Suppressor macrophage treated with lipopolysaccharide for 1 hour (primary cell): ENCODE measurements around the gene ASCL3.
"Not testable (repeated sequence)": the region's sequence is repeated elsewhere in the genome, so short reads cannot be mapped to it uniquely, and the experiment has no call there.

ENCODE experiments used
- DNase-seq, 3 donors: peaks; one replicate each; pipeline ENCODE4 v3.0.0-alpha.2; 2020 to 2022

Gene ASCL3

DNA sequence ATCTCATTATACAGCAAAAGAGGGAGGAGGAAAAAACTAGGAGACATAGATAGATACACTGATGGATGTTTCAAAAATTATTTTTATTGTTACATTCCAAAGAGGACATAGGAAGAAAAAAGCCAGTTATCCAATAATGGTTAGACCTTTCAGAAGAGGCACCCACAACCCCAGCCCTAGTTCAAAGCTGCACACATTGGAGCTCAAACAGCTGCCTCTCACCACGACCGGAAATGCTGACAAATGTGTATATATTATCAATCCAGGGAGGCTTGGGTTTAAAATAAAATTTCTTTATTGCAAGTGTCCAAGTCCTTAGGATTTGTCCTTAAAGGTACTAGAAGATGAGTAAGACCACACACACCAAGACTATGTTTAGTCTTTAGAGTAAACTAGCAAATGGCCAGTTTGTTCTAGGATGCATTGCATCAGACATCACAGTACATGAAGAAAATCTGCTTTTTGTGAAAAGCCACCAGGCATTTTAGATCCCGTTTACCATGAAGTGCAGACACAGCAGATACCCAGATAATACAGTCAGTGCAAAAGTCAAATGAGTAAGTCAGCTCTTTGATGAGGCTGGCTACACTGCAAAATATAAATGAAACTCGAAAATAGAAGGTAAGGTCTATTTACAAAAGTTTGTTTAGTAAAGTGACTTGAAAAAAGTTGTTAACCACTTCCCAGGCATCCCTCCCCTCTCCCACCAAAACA, 4.6 kb upstream of the ASCL3 start:
- no peak for DNase-seq

DNA sequence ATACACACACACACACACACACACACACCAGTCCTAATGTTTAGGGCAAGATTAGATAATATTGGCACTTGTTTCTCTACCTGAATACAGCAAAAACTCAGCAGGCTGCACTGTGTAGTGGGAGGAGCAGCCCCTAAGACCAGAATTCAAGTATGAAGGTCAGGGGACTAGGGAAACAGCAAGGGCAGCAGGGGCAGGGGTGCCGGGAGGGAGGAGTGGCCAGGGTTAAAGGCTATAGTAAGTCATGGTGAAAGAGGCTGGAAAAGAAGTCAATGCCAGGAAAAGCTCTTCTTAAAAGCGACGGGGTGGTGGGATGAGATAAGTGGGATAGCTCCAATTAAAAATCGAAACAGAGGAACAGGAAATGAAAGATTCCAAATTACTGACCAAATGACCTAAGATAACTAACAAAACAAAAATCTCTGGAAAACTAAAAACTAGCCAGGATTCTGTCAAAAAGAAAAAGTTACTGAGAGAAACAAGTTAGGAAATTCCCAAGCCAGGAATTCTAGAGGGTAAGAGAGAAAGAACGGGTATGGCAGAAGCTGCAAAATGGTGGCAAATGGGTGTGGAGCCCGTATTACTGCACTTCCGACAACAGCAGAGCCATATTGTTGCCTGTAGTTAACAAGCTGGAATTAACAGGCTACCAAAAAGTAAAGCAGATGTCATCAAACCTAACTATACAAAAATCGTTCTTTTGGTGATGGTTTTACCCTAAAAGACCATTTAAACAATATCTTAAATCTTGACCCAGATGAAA, 1.3 kb downstream of the ASCL3 start:
- DNase-seq = no peak

DNA sequence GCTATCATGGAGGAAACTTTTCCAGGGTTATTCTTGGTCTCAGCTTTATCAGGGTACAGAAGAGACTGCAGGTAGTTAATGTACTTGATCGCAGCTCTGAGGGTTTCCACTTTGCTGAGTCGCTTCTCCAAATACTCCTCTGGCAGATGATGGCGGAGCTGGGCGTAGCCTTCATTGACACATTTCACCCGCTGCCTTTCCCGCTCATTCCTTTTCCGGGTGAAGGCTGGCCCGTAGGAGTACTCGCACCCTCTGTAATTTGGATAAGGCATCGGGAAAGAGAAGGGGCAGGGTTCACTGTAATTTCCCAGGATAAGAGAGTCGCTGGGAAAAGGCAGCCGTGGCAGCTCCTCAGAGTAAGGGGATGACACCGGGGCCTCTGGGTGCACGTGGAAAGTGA, 5.2 kb downstream of the ASCL3 start:
- DNase-seq = no peak

DNA sequence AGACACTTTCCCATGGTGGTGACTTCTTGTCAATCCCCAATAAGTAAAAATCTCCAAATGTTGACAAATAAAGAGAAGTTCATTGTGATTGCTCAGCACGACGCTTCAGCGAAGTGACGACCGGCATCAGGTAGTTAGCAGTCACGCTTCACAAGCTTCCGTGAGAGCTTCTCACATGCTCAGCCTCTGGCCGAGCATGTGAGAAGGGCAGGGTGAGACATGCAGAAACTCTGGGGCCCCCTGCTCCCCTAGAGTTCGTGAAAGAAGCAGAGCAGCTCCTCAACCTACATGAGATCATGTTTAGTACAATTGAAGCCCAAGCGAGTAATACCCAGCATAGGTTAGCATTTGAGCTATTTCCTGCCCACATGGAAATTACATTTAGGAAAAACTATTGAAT, 5.7 kb downstream of the ASCL3 start:
- DNase-seq = no peak

DNA sequence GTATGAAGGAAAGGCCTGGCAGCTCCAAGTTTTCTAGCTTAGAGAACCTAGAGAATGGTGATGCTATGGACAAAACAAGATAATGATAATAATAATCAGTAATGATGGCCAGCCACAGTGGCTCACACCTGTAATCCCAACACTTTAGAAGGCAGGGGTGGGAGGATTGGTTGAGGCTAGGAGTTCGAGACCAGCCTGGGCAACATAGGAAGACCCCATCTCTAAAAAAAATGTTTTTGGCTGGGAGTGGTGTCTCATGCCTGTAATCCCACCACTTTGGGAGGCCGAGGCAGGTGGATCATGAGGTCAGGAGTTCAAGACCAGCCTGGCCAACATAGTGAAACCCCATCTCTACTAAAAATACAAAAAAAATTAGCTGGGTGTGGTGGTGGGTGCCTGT, 7.0 kb downstream of the ASCL3 start:
- not testable (repeated sequence) for DNase-seq

DNA sequence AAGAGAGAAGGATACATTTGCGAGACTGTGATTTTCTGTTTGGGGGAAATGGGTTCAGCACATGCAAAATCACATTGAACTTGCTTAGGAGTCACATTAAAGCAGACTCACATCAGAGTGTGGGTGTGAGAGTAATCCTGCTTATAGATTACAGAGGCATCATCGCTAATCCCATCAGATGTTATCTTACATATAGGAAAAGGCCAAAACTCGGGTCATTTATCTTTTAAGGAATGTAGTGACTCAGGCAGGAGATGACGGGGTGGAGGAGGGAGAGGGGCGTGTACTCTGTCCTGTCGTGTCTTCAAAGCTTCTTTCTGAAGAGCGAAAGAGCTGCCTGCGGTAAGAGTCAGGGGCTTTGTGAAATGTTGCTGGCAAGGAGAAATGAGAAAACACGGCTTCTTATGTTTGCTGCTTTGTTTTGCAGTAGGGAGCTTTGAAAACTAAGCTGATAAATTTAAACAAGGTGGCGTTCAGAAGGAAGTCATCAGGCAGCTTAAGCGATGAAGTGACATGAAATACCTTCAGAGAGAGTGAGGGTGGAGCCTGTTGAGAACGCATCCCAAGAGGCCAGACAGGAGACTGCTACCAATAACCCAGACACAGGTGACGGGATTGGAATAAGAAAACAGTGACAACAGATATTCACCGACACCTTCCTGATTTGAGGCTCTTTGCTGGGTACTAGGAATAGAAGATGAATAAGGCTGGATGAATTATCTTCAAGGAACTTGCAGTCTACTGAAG, 7.9 kb downstream of the ASCL3 start:
- no peak for DNase-seq

DNA sequence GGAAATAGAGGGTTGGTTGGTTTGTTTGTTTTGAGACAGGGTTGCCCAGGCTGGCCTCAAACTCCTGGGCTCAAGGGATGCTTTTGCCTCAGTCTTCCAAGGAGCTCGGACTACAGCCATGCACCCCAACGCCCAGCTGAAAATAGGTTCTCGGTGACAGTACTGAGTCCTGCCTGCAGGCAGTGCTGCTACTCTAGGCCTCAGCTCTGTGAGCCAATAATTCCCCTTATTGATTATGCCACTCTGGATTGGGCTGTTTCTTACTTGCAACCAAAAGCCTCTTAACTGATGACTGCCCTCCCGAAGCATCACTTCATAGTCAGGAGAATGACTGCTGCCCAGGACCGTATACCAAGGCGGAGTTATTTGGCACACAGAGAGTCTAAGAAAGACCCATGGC, 8.9 kb downstream of the ASCL3 start:
- no peak for DNase-seq

DNA sequence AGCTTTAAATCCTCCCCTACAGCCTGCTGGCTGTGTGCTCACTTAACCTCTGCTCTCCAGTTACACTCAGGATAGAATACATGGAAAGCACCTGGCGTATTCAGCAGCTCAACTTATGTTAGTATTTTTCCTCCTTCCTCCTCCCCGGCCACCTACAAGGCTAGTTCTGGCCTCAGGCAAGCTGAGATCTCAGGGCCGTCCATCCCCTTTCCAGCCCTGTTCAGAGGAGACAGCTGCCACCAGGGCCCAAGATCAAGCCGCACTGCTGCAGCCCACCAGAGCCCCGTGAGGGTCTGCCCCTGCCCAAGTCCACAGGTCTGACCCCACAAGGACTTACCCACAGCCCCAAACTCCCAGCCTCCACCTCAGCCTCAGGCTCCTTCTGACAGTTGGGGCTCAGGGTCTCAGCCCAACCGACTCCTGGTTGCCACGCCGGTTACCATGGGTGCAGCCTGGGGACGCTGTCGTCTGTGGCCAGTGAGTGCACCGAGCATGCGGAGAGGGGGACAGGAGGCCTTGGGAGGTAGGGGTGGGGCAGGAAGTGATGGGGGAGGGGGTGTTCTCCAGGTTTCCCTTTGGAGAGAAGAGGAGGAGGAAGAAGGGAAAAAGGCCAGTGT, 10.1 kb downstream of the ASCL3 start, which contains the start of gene C11orf16:
Gene C11orf16 (minus strand): TSS at position 384 of the 617 bp plus-strand sequence. CDS start 639 bp downstream, outside the sequence.
- no peak for DNase-seq

DNA sequence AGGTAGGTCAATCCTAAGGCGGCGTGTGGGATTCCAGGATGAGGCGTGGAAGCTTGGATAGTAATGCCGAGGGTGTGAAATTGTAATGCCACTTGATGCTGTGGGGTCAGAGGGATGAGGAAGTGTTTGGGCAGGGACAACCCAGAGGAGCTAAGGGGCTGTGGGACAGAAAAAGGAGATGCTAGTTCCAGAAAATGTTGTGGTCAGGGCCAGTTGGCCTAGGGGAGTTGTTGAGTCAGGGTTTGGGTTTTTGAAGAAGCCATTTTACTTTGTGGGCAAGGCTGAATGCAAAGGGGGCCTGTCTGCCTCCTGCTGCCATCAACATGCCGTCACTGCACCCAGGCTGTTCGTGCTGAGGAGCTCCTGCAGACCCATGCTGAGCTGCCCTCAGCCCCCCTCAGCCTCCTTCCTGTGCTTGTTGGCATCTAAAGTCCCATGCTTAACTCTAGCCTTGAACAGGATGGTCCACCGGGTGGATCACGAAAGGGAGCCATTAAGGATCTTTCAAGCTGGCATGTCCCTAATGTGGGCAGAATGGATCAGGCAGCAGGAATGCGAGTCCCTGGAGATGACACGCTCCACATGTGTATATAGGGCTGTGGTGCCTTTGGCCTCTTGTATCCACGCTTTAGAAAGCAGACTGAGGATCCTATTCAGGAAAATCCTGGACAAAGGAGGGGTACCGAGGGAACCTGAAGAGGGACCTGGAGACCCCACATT, 12.2 kb downstream of the ASCL3 start:
- peak in 1 of 3 donors; percentile 18 for DNase-seq

DNA sequence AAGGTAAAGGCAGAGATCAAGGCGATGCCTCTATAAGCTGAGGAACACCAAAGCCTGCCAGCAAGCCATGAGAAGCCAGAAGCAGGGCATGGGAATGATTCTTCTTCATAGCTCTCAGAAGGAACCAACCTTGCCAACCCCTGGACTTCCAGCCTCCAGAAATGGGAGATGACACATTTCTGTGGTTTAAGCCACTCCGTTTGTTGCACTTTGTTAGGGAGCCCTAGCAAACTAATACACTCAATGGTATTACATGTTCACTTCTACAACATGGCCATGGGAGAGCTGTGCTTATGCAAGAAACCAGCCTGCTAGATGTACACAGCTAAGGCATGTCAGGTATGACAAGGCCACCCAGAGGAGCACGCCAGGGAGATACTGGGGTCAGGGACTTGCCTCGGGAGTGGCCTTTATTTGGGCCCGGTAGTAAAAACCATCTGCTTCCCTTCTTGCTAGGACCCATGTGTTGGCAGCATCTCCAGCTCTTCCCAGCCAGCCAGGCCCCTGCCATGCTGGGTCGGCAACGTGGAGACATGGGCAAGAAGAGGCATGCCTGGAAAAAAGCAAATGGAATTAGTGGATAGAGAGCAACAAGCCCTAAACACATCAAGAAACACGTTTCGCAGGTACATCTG, 13.7 kb downstream of the ASCL3 start:
- DNase-seq = no peak

DNA sequence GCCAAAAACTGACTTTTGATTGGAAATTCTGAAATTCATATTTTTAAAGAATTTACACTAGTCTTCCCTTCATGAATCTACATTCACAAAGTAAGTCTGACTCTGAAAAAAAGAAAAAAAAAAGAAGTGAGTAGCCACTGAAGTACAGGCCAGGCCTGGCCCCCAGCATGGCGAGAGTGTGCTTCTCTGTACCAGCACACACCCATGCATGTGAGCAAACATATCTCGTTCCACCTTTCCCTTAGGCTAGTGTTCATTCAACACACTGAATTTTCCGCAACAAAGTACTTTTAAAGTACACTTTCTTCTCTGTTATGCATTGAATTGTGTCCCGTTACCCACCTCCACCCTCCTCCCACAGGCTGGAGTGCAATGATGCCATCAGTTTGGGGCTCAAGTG, 14.6 kb downstream of the ASCL3 start:
- no peak for DNase-seq

DNA sequence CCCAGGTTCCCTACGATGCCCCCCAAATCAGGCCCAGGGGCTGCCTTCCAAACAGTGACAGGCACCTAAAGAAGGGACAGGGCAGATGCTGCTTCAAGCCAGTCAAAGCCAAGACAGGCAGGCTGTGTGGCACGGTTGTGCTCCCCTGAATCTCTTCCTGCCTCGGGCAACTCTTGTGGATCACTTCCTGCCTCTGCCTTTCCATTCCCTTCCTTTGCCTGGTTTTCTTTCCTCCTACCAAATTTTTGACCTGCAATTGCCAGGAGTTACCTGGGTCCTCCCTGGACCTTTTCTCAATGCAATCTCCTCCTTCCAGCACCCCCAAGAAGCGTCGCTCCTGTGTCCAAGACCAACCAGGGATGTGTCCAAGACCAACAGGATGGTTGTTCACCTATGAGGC, 15.6 kb downstream of the ASCL3 start:
- DNase-seq = no peak

DNA sequence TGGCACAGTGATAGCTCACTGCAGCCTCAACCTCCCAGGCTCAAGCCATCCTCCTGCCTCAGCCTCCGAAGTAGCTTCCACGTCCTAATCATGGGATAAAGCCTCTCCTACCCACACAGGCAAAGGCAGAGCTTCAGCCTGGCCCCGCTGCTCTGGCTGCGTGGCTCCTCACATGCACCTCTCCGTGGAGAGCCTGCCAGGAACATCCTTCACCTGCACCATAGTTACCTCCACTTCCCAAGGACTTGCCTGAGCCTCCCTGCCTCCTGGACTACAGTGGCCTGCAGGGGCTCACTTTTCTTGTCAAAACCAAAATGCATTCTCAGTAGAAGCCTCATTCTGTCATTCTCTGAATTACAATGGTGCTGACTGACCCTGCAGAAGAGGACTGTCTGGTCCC, 16.6 kb downstream of the ASCL3 start:
- DNase-seq = no peak

DNA sequence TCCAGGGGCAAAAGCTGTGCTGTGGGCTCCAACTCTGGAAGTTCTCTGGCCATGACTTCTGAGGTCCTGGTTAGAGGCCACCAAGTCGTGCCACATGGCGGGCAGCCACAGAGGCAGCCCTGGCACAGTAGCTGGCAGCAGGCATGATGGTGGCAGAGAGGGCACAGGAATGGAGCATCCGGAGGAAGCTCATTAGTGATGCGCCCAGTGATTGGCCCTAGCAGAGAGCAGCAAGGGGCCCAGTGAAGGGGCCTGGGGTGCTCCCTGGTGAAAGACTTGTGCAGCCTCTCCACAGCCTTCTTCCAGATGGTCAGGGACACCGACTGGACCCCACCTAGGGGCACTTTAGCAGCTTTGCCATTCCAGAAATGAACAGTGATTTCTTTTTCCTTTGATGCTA, 17.1 kb downstream of the ASCL3 start:
- no peak for DNase-seq

DNA sequence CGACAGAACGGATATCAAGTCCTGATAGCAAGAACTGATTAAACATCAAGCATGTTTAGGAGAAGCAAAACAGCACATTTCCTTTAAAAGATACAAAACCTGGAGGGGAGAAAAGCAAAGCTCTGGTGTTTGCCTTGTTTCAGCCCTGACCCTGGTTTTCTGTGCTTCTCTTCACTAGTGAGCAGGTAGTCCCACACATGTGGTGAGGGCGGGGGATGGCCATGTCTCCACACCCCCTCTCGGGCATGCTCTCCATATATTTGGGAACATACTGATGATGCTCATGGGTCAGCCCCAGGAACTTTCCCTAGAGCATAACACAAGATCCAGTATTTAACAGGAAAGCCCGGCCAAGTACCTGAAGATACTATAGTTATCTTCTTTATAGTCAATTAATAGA, 20.1 kb downstream of the ASCL3 start:
- DNase-seq = no peak

DNA sequence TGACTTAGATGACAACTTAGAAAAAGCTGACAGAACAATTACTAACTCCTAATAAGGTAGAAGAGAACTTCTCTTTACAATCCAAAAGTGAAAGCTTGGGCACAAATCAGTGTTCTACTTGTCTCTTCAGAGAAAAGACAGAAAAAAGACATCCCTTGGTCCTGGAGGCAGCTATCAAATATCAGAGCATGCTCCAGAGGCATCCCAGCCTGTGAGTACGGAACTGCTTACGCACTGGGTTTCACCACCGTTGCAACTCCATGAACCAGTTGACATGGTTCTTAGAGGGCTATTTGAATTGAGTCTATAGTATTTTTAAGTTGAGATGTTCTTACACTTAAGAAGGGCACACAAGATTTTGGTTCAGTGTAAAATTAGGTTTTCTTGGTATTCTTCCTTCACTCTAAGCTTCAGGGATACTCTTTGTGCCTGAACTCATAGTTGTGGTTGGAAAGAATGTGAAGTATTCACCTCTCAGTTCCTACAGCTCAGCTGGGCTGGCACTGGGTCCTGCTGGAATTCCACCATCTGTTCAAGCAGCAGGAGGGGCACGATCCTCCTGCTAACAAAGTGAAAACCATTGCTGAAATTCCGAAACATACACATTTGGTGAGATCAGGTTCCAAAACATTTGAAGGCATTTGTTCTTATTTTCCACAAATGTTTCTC, 25.5 kb downstream of the ASCL3 start:
- no peak for DNase-seq

DNA sequence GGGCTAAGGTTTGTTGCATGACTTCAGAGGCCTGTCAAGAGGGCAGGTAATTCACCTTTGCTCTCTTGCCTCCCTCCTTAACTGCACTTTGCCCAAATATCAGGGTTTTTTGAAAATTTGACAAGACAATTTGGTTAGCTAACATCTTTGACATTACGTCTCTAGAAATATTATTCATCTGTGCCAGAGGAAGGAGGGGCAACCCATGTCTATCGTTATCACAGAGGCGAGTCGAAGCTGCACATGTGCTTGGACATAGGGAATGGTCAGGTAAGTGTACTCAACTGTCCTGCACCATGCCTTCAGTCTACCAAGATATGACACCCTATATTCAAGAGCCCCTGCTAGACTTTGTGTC, 28.2 kb downstream of the ASCL3 start:
- DNase-seq = no peak

DNA sequence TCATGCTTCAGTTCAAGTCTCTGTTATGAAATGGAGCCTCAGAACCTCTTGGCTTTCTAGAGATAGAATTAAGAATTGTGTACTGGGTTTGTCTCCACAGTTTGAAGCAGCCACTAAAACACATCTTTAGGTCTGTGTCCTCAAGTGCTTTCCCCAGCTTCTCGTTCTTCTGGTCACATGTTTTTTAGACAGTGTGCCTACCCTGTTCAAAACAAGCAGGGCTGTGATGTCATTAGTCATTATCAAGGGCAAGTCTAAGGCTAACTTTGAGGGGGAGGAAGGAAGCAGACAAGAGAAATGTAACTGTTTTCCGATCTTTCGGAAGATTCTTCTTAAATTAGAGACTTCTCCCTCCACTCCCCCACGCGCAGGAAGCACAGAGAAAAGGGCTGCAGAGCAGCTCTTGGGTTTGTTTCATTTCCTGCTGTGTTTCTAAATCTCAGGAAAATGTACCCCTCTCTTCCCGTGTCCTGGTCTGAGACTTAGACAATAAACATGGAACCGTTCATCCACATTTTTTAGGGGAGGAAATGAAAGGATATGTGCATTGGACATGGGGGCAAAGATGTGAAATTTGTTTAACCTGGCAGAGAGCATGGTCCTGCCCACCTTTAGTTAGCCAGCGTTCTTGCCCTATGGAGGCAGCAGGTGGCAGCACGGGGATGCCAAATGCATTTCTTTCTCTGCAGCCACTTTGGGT, 28.7 kb downstream of the ASCL3 start:
- peak; percentile 73 to 83 (median 82) for DNase-seq

DNA sequence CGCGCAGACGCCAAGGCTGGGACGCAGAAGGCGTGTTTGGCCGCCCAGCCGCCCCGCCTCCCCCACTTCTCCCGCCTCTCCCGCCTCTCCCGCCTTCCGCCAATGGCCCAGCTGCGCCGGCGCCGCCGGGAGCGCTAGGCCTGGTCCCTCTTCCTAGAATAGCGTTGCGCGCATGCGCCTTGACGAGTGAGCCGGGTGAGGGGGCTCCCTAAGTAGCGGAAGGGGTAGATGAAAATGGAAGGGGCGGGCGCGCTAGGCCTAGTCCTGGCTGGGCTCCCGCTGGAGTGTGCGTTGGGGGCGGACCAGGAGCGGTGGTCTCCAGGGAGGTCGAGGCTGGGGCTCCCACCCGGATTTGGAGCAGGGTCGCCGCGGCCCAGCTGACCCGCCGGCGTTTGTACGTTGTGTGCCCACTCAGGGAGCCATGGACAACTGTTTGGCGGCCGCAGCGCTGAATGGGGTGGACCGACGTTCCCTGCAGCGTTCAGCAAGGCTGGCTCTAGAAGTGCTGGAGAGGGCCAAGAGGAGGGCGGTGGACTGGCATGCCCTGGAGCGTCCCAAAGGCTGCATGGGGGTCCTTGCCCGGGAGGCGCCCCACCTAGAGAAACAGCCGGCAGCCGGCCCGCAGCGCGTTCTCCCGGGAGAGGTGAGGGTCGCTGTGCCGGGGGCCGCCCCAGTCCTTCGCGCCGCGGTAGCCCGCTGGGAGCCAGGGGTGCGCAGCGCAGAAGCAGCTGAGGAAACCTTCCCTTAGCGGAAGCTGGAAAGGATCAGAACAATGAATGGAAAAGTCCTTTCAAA, 31.6 kb downstream of the ASCL3 start, which contains the start of gene AKIP1:
Gene AKIP1 (plus strand): TSS at position 161 of the 795 bp plus-strand sequence. CDS start 261 bp downstream, at position 422.
- peak; percentile 96 to 98 (median 97) for DNase-seq

DNA sequence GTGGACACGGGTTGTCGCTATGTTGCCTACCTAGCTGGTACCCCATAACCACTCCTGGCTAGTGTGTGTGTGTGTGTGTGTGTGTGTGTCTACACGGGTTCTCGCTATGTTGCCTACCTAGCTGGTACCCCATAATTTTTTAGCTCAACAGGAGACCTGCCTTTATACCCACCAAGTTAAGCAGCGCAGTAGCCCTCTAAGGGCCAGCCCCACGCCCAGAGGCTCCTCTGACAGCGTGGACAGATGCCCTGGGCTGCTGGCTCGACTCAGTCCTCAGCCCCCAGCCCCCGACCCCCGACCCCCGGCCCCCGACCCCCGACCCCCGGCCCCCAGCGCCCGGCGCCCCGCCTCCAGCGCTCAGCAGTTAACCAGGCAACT, 32.2 kb downstream of the ASCL3 start:
- DNase-seq = peak in 1 of 3 donors; percentile 8
